ENCODE measurements around the gene PDE3B. TPM values are rescaled to one million over a fixed set of nuclear protein-coding genes. Genes with fewer than 3 reads are reported as not detected.

PDE3B gene
- total and polyA plus RNA-seq, 2 of the 4 experiments (the other 2 are of a cell fraction) = 0.21 to 1.3 TPM

GRCh38 chr11:14698771-14699170 lies 55.2 kb downstream of the PDE3B start:
- in situ Hi-C loops (cut with MboI; ENCODE audit: low sequenced_read_pairs) (no loop called here), dilution Hi-C loops (cut with HindIII; ENCODE audit: low sequenced_read_pairs, unreplicated experiment) (no loop called here), intact Hi-C loops (cut with micrococcal nuclease) (loop anchor here (2.0 to 5.0 kb wide), 2 partner anchors 36 to 511 kb away; no protein-coding TSS in a partner anchor)
- no peak overlapping the region for H3K14ac ChIP-seq (replicated peaks; ENCODE audit: low read depth, low read length)
- no peak overlapping the region for H2AFZ ChIP-seq (replicated peaks; ENCODE audit: low read length, poor library complexity)
- no peak overlapping the region for H3K4me2 ChIP-seq (ENCODE audit: low read depth, low read length)
- TF ChIP-seq CEBPB (IDR thresholded peaks at IDR 0.05; ENCODE audit: low read depth, low read length) = no peak
- no peak for TF ChIP-seq SMC3 (IDR thresholded peaks at IDR 0.05; ENCODE audit: low read depth, low read length)
- TF ChIP-seq ELK1 (IDR thresholded peaks at IDR 0.05; ENCODE audit: borderline replicate concordance, low read depth, low read length) = no peak
- no peak for TF ChIP-seq USF2 (IDR thresholded peaks at IDR 0.05; ENCODE audit: low read depth, low read length)
- no peak for TF ChIP-seq NFE2L2 (IDR thresholded peaks at IDR 0.05; ENCODE audit: low read depth, low read length)
- TF ChIP-seq MXI1 (IDR thresholded peaks at IDR 0.05; ENCODE audit: borderline replicate concordance, low read depth, low read length) = no peak
- TF ChIP-seq RCOR1 (IDR thresholded peaks at IDR 0.05; ENCODE audit: insufficient replicate concordance, low read length) = no peak
- no peak for TF ChIP-seq CTCF (conservative IDR thresholded peaks at IDR 0.05; ENCODE audit: low read depth, low read length)
- TF ChIP-seq CHD1 (IDR thresholded peaks at IDR 0.05; ENCODE audit: low read depth, low read length) = no peak
- no peak for TF ChIP-seq POLR2A (IDR thresholded peaks at IDR 0.05; ENCODE audit: low read depth, low read length)
- no peak for TF ChIP-seq FOS (IDR thresholded peaks at IDR 0.05; ENCODE audit: low read depth, low read length)
- TF ChIP-seq RFX5 (IDR thresholded peaks at IDR 0.05; ENCODE audit: low read depth, low read length) = no peak
- TF ChIP-seq BHLHE40 (IDR thresholded peaks at IDR 0.05; ENCODE audit: low read depth, low read length) = no peak
- H3K4me3 ChIP-seq (ENCODE audit: insufficient read depth, low read depth, low read length) = no peak overlapping the region
- H3K56ac ChIP-seq (ENCODE audit: extremely low read depth, insufficient read depth, low read length) = no peak overlapping the region
- no peak overlapping the region for H4K5ac ChIP-seq (ENCODE audit: low read depth, low read length)
- H3K27me3 ChIP-seq (ENCODE audit: control insufficient read depth, insufficient read depth, low read length) = no peaks in the 10 kb centered on the region
- H3K36me3 ChIP-seq (ENCODE audit: control insufficient read depth, insufficient read depth, low read length) = no peaks in the 10 kb centered on the region
- no peak overlapping the region for H2AK5ac ChIP-seq (ENCODE audit: low read depth, low read length)
- H3K79me1 ChIP-seq (ENCODE audit: low read depth in 1 of 2, low read length in 2 of 2) = no peaks in the 10 kb centered on the region
- BruUV-seq (replicated peaks) = no TSS peak
- H3K18ac ChIP-seq (ENCODE audit: low read depth, low read length) = no peak overlapping the region
- H4K8ac ChIP-seq (ENCODE audit: low read depth in 2 of 2, low read length in 2 of 2) = no peak overlapping the region
- WGBS, 2 experiments (ENCODE audit: extremely low coverage in 2 of 2, insufficient read length in 1 of 2) = no CpG with 5 or more reads among the region's 1 CpG
- no peaks in the 10 kb centered on the region for H3K4me1 ChIP-seq (ENCODE audit: control insufficient read depth, insufficient read depth, low read length)
- ChIA-PET CTCF (no interaction called here), POLR2A (ENCODE audit: unreplicated experiment) (no interaction called here)
- H2BK15ac ChIP-seq (ENCODE audit: low read depth, low read length) = no peak overlapping the region
- no peaks in the 10 kb centered on the region for H4K20me1 ChIP-seq (ENCODE audit: insufficient read depth, low read length)
- no peak for DNase-seq
- H3K9ac ChIP-seq (ENCODE audit: low read depth, low read length) = no peak overlapping the region
- no peak overlapping the region for H2BK20ac ChIP-seq (ENCODE audit: low read depth, low read length)
- no peaks in the 10 kb centered on the region for H3K9me3 ChIP-seq (ENCODE audit: control insufficient read depth, insufficient read depth, low read length)
- no peaks in the 10 kb centered on the region for H3K9me1 ChIP-seq (ENCODE audit: insufficient read depth, low read length)
- no peak overlapping the region for H3K27ac ChIP-seq (ENCODE audit: insufficient read depth, low read length)
- no peak overlapping the region for H4K91ac ChIP-seq (ENCODE audit: insufficient read depth, low read depth, low read length)
- no peak overlapping the region for H3K4ac ChIP-seq (ENCODE audit: low read depth, low read length)
- no peak overlapping the region for H2BK120ac ChIP-seq (ENCODE audit: low read depth, low read length)
- H2BK5ac ChIP-seq (ENCODE audit: low read depth, low read length, poor library complexity, severe bottlenecking) = no peak overlapping the region
- H2AK9ac ChIP-seq (replicated peaks; ENCODE audit: low read depth, low read length, poor library complexity) = no peak overlapping the region
- H3K23ac ChIP-seq (ENCODE audit: low read depth, low read length) = no peak overlapping the region
- ATAC-seq (ENCODE audit: low read depth) = no peak

Data from IMR-90 (cell line).